ENCODE results near the gene NCKAP5L. TPM values are rescaled to one million over a fixed set of nuclear protein-coding genes. Genes with fewer than 3 reads are reported as not detected.

NCKAP5L gene
- total and polyA plus RNA-seq, 2 of the 8 experiments (the other 6 are each of a cell fraction or from before 2014, with no cell fraction given) = 9.4 to 27.9 TPM

DNA sequence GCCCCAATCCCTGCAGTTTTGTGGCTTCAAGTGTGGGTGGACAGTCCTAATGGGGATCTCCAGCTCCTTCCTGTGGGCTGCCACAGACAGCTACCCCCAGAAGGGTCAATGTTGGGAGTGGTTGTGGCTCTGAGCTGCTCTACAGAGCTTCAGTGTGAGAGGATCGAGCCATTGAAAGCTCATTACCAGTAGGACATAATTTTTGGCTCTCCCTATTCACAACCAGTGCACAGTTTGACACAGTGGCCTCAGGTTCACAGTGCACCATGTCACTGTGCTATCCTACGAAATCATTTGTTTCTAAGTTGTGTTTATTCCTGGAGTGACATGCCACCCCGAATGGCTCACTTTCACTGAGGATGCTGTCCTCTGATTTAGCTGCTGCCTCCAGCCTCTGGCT is 64.1 kb downstream of the NCKAP5L start:
- H2AFZ ChIP-seq (ENCODE audit: low read length) = no peak overlapping the region
- H4K91ac ChIP-seq (replicated peaks; ENCODE audit: insufficient read length, low read length) = no peak overlapping the region
- H3K4me1 ChIP-seq (replicated peaks in 1 of 4; ENCODE audit: control insufficient read depth in 3 of 4, insufficient read depth in 4 of 4, low read length in 3 of 4) = peaks cover 0 to 4% (median 0%) of the 10 kb centered on the region in 4 experiments; a peak in 1 of 7 replicates
- TF ChIP-seq YY1 (IDR thresholded peaks at IDR 0.05; ENCODE audit: low read depth, low read length) (no peak), MAX (IDR thresholded peaks at IDR 0.05) (no peak), SRF (IDR thresholded peaks at IDR 0.05; ENCODE audit: low read depth, low read length) (no peak), NRF1 (IDR thresholded peaks at IDR 0.05; ENCODE audit: low read depth, low read length) (no peak), CHD2 (IDR thresholded peaks at IDR 0.05; ENCODE audit: low read length) (no peak), KDM4A (IDR thresholded peaks at IDR 0.05; ENCODE audit: low read depth, low read length, severe bottlenecking) (no peak), NANOG (IDR thresholded peaks at IDR 0.05; ENCODE audit: insufficient read depth, low read depth, low read length, poor library complexity, severe bottlenecking) (no peak), SIRT6 (IDR thresholded peaks at IDR 0.05; ENCODE audit: low read length) (no peak), RAD21 (IDR thresholded peaks at IDR 0.05 in 1 of 2, conservative IDR thresholded peaks at IDR 0.05 in 1 of 2; ENCODE audit: low read depth in 2 of 2, low read length in 2 of 2) (no peak), SP4 (IDR thresholded peaks at IDR 0.05; ENCODE audit: low read length) (no peak), BCL11A (IDR thresholded peaks at IDR 0.05; ENCODE audit: low read depth in 2 of 2, low read length in 2 of 2) (no peak), SIX5 (IDR thresholded peaks at IDR 0.05; ENCODE audit: low read depth, low read length) (no peak)
- TF ChIP-seq, protein P1, sequence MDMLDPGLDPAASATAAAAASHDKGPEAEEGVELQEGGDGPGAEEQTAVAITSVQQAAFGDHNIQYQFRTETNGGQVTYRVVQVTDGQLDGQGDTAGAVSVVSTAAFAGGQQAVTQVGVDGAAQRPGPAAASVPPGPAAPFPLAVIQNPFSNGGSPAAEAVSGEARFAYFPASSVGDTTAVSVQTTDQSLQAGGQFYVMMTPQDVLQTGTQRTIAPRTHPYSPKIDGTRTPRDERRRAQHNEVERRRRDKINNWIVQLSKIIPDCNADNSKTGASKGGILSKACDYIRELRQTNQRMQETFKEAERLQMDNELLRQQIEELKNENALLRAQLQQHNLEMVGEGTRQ (IDR thresholded peaks at IDR 0.05; ENCODE audit: low read length) = no peak

More for the DNA sequence above, 64.1 kb downstream of the NCKAP5L start:
- Histone ChIP-seq H4K20me1 (replicated peaks in 1 of 2; ENCODE audit: control insufficient read depth in 1 of 2, insufficient read depth in 2 of 2, low read length in 2 of 2) (peaks cover 0 to 11% of the 10 kb centered on the region in 2 experiments), H4K5ac (ENCODE audit: insufficient read length, low read depth, low read length) (no peak overlapping the region), H3K56ac (replicated peaks; ENCODE audit: insufficient read length, low read depth, low read length) (no peak overlapping the region), H2BK15ac (ENCODE audit: low read length) (no peak overlapping the region), H2BK120ac (replicated peaks; ENCODE audit: low read depth, low read length) (no peak overlapping the region), H3K4ac (replicated peaks; ENCODE audit: insufficient read length, low read depth, low read length) (no peak overlapping the region), H3K14ac (ENCODE audit: insufficient read length) (no peak overlapping the region), H3K23me2 (ENCODE audit: low read depth, low read length) (no peaks in the 10 kb centered on the region), H3K4me3 (ENCODE audit: extremely low read depth in 1 of 4, insufficient read depth in 2 of 4, low read depth in 3 of 4, low read length in 4 of 4) (no peak overlapping the region), H3K79me1 (ENCODE audit: low read depth, low read length) (no peaks in the 10 kb centered on the region), H3K27ac (ENCODE audit: low read depth, low read length) (no peak overlapping the region), H3K36me3 (ENCODE audit: control insufficient read depth in 2 of 4, insufficient read depth in 4 of 4, low read length in 3 of 4) (peaks cover 21 to 53% (median 42%) of the 10 kb centered on the region in 4 experiments), H2BK20ac (ENCODE audit: low read length) (no peak overlapping the region), H3K27me3 (replicated peaks in 1 of 4; ENCODE audit: control insufficient read depth in 3 of 4, extremely low read depth in 1 of 4, insufficient read depth in 3 of 4, low read length in 3 of 4) (no peaks in the 10 kb centered on the region), H2BK5ac (ENCODE audit: low read depth, low read length) (no peak overlapping the region), H3K23ac (ENCODE audit: insufficient read length) (no peak overlapping the region), H2AK5ac (ENCODE audit: low read depth, low read length) (no peak overlapping the region), H3K18ac (ENCODE audit: extremely low read depth, low read length) (no peak overlapping the region), H3K9ac (replicated peaks in 1 of 4; ENCODE audit: extremely low read depth in 1 of 4, low read depth in 3 of 4, low read length in 3 of 4) (no peak overlapping the region), H4K8ac (ENCODE audit: extremely low read depth, insufficient read depth, low read length) (no peak overlapping the region), H3K9me3 (ENCODE audit: insufficient read depth in 2 of 2, low read depth in 1 of 2, low read length in 1 of 2) (no peaks in the 10 kb centered on the region), H2BK12ac (ENCODE audit: low read depth, low read length) (no peak overlapping the region), H3K79me2 (ENCODE audit: control insufficient read depth in 1 of 2, insufficient read depth in 2 of 2, low read length in 2 of 2) (no peaks in the 10 kb centered on the region), H3K4me2 (ENCODE audit: insufficient read depth in 1 of 2, low read depth in 2 of 2, low read length in 2 of 2) (no peak overlapping the region)
- DNase-seq (ENCODE audit: low read depth in 1 of 2, low spot score in 2 of 2) (no peak), FAIRE-seq (no peak)
- WGBS, 2 experiments (ENCODE audit: extremely low coverage in 1 of 2, insufficient coverage in 1 of 2, insufficient read length in 1 of 2, insufficient replicate concordance in 2 of 2, low coverage in 1 of 2, low lambda C conversion rate in 2 of 2, missing lambda C conversion rate in 1 of 2) = 89% methylated on average over 3 of the region's 3 CpGs; no CpG with 5 or more reads in 1 of the 2 experiments
- CTCF ChIA-PET (ENCODE audit: partially characterized antibody) = interaction anchor here (0.6 to 14.5 kb wide), 15 partner anchors 9 to 1229 kb away, joined by 3 to 119 read pairs (median 3); partner anchors contain the start of genes NCKAP5L and TMBIM6
- POLR2A ChIA-PET (ENCODE audit: partially characterized antibody) = interaction anchor here (1.1 to 4.0 kb wide), 2 partner anchors 23 to 34 kb away, joined by 3 to 18 read pairs; partner anchors contain the start of gene TMBIM6

Data from H1 (cell line).